ENCODE data around the gene TP53I11.

The TP53I11 gene

GRCh38 chr11:44940404-44940803, 10.3 kb downstream of the TP53I11 start:
- no peak for TF ChIP-seq CTCF (conservative IDR thresholded peaks at IDR 0.05; ENCODE audit: low read depth, low read length)
- H3K4me3 ChIP-seq (ENCODE audit: low read length) = no peak overlapping the region
- no peak for DNase-seq (ENCODE audit: low read depth)

- H3K4me3 ChIP-seq (ENCODE audit: low read length) = no peak overlapping the region
- peak; percentile 20 for TF ChIP-seq CTCF (conservative IDR thresholded peaks at IDR 0.05; ENCODE audit: low read depth, low read length)
- no peak for DNase-seq (ENCODE audit: low read depth)
These were observed 10.8 kb downstream of the TP53I11 start for GRCh38 chr11:44939673-44940395.

- TF ChIP-seq CTCF (conservative IDR thresholded peaks at IDR 0.05; ENCODE audit: low read depth, low read length) = no peak
- no peak for DNase-seq (ENCODE audit: low read depth)
- no peak overlapping the region for H3K4me3 ChIP-seq (ENCODE audit: low read length)
These were observed 12.5 kb downstream of the TP53I11 start for GRCh38 chr11:44938066-44938691.

- no peak for DNase-seq (ENCODE audit: low read depth)
- no peak overlapping the region for H3K4me3 ChIP-seq (ENCODE audit: low read length)
- TF ChIP-seq CTCF (conservative IDR thresholded peaks at IDR 0.05; ENCODE audit: low read depth, low read length) = no peak
These were observed 13.6 kb downstream of the TP53I11 start for GRCh38 chr11:44936951-44937543.

GRCh38 chr11:44936525-44936924, 14.2 kb downstream of the TP53I11 start:
- no peak overlapping the region for H3K4me3 ChIP-seq (ENCODE audit: low read length)

GRCh38 chr11:44934735-44935250, 15.9 kb downstream of the TP53I11 start:
- no peak for DNase-seq (ENCODE audit: low read depth)
- no peak for TF ChIP-seq CTCF (conservative IDR thresholded peaks at IDR 0.05; ENCODE audit: low read depth, low read length)
- no peak overlapping the region for H3K4me3 ChIP-seq (ENCODE audit: low read length)

More at GRCh38 chr11:44936525-44936924, 14.2 kb downstream of the TP53I11 start:
- DNase-seq (ENCODE audit: low read depth) = no peak
- peak; percentile 87 for TF ChIP-seq CTCF (conservative IDR thresholded peaks at IDR 0.05; ENCODE audit: low read depth, low read length)

Measured in retinal pigment epithelial cell (primary cell).